ENCODE data around the gene TPD52L1. TPM values are rescaled to one million over a fixed set of nuclear protein-coding genes. Genes with fewer than 3 reads are reported as not detected.

The TPD52L1 gene
- total RNA-seq, 1 experiment from 2014 or later = 12.4 TPM

DNA sequence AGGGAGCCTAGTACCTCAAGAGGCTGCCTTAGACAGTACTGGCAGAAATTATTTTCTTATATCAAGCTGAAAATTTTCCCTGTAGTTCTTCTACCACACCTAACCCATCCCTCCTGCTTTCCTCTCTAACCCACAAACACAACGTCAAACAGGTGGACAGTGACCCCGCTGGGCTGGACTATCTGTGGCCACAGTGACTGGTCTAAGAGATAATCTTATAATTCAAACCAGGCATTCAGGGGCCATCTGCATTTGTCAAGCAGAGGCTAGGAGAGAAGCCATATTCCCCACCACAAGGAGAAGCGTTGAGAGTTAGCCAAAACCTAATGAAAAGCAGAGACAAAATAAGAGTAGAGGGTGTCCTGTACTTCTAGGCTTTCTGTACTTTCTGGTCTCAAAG, 140.0 kb downstream of the TPD52L1 start:
- ATAC-seq = no peak
- Mint-ChIP-seq H3K9me3 (peaks cover 4% of the 10 kb centered on the region; the same call in 1 of the 2 replicates), H3K4me1 (no peaks in the 10 kb centered on the region), H3K4me3 (no peak overlapping the region), H3K27ac (no peak overlapping the region), H3K36me3 (peaks cover 40% of the 10 kb centered on the region), H3K27me3 (ENCODE audit: low read depth) (no peaks in the 10 kb centered on the region)
- no peak for DNase-seq (ENCODE audit: low spot score)
- ChIA-PET POLR2A (no interaction called here), CTCF (no interaction called here)
- no peak for TF ChIP-seq ZNF138 (CRISPR knock-in tag; conservative IDR thresholded peaks at IDR 0.05)
- TF ChIP-seq ZNF671 (CRISPR knock-in tag; IDR thresholded peaks at IDR 0.05) = no peak
- TF ChIP-seq MYBL2 (CRISPR knock-in tag; IDR thresholded peaks at IDR 0.05) = no peak
- TF ChIP-seq, protein P1, sequence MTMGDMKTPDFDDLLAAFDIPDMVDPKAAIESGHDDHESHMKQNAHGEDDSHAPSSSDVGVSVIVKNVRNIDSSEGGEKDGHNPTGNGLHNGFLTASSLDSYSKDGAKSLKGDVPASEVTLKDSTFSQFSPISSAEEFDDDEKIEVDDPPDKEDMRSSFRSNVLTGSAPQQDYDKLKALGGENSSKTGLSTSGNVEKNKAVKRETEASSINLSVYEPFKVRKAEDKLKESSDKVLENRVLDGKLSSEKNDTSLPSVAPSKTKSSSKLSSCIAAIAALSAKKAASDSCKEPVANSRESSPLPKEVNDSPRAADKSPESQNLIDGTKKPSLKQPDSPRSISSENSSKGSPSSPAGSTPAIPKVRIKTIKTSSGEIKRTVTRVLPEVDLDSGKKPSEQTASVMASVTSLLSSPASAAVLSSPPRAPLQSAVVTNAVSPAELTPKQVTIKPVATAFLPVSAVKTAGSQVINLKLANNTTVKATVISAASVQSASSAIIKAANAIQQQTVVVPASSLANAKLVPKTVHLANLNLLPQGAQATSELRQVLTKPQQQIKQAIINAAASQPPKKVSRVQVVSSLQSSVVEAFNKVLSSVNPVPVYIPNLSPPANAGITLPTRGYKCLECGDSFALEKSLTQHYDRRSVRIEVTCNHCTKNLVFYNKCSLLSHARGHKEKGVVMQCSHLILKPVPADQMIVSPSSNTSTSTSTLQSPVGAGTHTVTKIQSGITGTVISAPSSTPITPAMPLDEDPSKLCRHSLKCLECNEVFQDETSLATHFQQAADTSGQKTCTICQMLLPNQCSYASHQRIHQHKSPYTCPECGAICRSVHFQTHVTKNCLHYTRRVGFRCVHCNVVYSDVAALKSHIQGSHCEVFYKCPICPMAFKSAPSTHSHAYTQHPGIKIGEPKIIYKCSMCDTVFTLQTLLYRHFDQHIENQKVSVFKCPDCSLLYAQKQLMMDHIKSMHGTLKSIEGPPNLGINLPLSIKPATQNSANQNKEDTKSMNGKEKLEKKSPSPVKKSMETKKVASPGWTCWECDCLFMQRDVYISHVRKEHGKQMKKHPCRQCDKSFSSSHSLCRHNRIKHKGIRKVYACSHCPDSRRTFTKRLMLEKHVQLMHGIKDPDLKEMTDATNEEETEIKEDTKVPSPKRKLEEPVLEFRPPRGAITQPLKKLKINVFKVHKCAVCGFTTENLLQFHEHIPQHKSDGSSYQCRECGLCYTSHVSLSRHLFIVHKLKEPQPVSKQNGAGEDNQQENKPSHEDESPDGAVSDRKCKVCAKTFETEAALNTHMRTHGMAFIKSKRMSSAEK (CRISPR knock-in tag; IDR thresholded peaks at IDR 0.05; ENCODE audit: borderline replicate concordance) = no peak
- TF ChIP-seq CBFB (CRISPR knock-in tag; IDR thresholded peaks at IDR 0.05; ENCODE audit: low read depth) = no peak
- TF ChIP-seq NFATC4 (CRISPR knock-in tag; IDR thresholded peaks at IDR 0.05) = no peak
- no peak for TF ChIP-seq EMX1 (CRISPR knock-in tag; IDR thresholded peaks at IDR 0.05)
- TF ChIP-seq SMAD3 (CRISPR knock-in tag; IDR thresholded peaks at IDR 0.05; ENCODE audit: borderline replicate concordance) = no peak
- TF ChIP-seq, protein P2, sequence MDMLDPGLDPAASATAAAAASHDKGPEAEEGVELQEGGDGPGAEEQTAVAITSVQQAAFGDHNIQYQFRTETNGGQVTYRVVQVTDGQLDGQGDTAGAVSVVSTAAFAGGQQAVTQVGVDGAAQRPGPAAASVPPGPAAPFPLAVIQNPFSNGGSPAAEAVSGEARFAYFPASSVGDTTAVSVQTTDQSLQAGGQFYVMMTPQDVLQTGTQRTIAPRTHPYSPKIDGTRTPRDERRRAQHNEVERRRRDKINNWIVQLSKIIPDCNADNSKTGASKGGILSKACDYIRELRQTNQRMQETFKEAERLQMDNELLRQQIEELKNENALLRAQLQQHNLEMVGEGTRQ (CRISPR knock-in tag; IDR thresholded peaks at IDR 0.05) = no peak
- TF ChIP-seq, protein P3, sequence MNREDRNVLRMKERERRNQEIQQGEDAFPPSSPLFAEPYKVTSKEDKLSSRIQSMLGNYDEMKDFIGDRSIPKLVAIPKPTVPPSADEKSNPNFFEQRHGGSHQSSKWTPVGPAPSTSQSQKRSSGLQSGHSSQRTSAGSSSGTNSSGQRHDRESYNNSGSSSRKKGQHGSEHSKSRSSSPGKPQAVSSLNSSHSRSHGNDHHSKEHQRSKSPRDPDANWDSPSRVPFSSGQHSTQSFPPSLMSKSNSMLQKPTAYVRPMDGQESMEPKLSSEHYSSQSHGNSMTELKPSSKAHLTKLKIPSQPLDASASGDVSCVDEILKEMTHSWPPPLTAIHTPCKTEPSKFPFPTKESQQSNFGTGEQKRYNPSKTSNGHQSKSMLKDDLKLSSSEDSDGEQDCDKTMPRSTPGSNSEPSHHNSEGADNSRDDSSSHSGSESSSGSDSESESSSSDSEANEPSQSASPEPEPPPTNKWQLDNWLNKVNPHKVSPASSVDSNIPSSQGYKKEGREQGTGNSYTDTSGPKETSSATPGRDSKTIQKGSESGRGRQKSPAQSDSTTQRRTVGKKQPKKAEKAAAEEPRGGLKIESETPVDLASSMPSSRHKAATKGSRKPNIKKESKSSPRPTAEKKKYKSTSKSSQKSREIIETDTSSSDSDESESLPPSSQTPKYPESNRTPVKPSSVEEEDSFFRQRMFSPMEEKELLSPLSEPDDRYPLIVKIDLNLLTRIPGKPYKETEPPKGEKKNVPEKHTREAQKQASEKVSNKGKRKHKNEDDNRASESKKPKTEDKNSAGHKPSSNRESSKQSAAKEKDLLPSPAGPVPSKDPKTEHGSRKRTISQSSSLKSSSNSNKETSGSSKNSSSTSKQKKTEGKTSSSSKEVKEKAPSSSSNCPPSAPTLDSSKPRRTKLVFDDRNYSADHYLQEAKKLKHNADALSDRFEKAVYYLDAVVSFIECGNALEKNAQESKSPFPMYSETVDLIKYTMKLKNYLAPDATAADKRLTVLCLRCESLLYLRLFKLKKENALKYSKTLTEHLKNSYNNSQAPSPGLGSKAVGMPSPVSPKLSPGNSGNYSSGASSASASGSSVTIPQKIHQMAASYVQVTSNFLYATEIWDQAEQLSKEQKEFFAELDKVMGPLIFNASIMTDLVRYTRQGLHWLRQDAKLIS (CRISPR knock-in tag; IDR thresholded peaks at IDR 0.05; ENCODE audit: borderline replicate concordance) = no peak

DNA sequence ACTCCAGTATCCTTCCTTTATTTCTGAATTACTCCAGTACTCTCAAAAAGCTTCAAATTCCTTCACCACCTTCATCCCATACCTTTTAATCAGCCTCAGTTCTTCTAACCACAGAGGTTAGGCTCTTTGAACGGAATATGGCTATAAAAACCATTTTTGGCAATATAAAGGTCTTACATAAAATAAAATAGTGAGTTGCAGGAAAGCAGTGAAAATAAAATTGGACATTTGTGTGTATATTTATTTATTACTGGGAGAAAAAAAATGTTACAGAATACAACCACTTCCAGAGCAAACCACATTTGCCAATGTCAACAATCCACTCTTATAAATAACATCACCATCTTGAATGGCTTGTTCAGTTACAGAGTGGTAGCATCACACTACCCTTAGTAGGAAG, 140.5 kb downstream of the TPD52L1 start:
- POLR2A ChIA-PET = no interaction called here
- ATAC-seq (no peak), DNase-seq (ENCODE audit: low spot score) (no peak)
- no peaks in the 10 kb centered on the region for H3K4me1 Mint-ChIP-seq
- CTCF ChIA-PET = no interaction called here
- H3K27me3 Mint-ChIP-seq (ENCODE audit: low read depth) = no peaks in the 10 kb centered on the region
- no peak overlapping the region for H3K4me3 Mint-ChIP-seq
- H3K9me3 Mint-ChIP-seq = peaks cover 4% of the 10 kb centered on the region; the same call in 1 of the 2 replicates
- H3K36me3 Mint-ChIP-seq = peaks cover 40% of the 10 kb centered on the region
- no peak overlapping the region for H3K27ac Mint-ChIP-seq
- TF ChIP-seq, protein P4, sequence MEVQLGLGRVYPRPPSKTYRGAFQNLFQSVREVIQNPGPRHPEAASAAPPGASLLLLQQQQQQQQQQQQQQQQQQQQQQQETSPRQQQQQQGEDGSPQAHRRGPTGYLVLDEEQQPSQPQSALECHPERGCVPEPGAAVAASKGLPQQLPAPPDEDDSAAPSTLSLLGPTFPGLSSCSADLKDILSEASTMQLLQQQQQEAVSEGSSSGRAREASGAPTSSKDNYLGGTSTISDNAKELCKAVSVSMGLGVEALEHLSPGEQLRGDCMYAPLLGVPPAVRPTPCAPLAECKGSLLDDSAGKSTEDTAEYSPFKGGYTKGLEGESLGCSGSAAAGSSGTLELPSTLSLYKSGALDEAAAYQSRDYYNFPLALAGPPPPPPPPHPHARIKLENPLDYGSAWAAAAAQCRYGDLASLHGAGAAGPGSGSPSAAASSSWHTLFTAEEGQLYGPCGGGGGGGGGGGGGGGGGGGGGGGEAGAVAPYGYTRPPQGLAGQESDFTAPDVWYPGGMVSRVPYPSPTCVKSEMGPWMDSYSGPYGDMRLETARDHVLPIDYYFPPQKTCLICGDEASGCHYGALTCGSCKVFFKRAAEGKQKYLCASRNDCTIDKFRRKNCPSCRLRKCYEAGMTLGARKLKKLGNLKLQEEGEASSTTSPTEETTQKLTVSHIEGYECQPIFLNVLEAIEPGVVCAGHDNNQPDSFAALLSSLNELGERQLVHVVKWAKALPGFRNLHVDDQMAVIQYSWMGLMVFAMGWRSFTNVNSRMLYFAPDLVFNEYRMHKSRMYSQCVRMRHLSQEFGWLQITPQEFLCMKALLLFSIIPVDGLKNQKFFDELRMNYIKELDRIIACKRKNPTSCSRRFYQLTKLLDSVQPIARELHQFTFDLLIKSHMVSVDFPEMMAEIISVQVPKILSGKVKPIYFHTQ (CRISPR knock-in tag; IDR thresholded peaks at IDR 0.05) = no peak
- TF ChIP-seq, protein P5, sequence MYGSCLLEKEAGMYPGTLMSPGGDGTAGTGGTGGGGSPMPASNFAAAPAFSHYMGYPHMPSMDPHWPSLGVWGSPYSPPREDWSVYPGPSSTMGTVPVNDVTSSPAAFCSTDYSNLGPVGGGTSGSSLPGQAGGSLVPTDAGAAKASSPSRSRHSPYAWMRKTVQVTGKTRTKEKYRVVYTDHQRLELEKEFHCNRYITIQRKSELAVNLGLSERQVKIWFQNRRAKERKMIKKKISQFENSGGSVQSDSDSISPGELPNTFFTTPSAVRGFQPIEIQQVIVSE (CRISPR knock-in tag; IDR thresholded peaks at IDR 0.05; ENCODE audit: borderline replicate concordance) = no peak
- TF ChIP-seq, protein P6, sequence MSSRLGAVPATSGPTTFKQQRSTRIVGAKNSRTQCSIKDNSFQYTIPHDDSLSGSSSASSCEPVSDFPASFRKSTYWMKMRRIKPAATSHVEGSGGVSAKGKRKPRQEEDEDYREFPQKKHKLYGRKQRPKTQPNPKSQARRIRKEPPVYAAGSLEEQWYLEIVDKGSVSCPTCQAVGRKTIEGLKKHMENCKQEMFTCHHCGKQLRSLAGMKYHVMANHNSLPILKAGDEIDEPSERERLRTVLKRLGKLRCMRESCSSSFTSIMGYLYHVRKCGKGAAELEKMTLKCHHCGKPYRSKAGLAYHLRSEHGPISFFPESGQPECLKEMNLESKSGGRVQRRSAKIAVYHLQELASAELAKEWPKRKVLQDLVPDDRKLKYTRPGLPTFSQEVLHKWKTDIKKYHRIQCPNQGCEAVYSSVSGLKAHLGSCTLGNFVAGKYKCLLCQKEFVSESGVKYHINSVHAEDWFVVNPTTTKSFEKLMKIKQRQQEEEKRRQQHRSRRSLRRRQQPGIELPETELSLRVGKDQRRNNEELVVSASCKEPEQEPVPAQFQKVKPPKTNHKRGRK (CRISPR knock-in tag; IDR thresholded peaks at IDR 0.05; ENCODE audit: borderline replicate concordance) = no peak
- no peak for TF ChIP-seq ZNF671 (CRISPR knock-in tag; IDR thresholded peaks at IDR 0.05)
- no peak for TF ChIP-seq CREB1 (CRISPR knock-in tag; IDR thresholded peaks at IDR 0.05)
- TF ChIP-seq, protein P7, sequence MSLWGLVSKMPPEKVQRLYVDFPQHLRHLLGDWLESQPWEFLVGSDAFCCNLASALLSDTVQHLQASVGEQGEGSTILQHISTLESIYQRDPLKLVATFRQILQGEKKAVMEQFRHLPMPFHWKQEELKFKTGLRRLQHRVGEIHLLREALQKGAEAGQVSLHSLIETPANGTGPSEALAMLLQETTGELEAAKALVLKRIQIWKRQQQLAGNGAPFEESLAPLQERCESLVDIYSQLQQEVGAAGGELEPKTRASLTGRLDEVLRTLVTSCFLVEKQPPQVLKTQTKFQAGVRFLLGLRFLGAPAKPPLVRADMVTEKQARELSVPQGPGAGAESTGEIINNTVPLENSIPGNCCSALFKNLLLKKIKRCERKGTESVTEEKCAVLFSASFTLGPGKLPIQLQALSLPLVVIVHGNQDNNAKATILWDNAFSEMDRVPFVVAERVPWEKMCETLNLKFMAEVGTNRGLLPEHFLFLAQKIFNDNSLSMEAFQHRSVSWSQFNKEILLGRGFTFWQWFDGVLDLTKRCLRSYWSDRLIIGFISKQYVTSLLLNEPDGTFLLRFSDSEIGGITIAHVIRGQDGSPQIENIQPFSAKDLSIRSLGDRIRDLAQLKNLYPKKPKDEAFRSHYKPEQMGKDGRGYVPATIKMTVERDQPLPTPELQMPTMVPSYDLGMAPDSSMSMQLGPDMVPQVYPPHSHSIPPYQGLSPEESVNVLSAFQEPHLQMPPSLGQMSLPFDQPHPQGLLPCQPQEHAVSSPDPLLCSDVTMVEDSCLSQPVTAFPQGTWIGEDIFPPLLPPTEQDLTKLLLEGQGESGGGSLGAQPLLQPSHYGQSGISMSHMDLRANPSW (CRISPR knock-in tag; conservative IDR thresholded peaks at IDR 0.05; ENCODE audit: low read depth) = no peak
- TF ChIP-seq, protein P8, sequence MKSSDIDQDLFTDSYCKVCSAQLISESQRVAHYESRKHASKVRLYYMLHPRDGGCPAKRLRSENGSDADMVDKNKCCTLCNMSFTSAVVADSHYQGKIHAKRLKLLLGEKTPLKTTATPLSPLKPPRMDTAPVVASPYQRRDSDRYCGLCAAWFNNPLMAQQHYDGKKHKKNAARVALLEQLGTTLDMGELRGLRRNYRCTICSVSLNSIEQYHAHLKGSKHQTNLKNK (CRISPR knock-in tag; IDR thresholded peaks at IDR 0.05) = no peak
- no peak for TF ChIP-seq SMAD3 (CRISPR knock-in tag; IDR thresholded peaks at IDR 0.05; ENCODE audit: borderline replicate concordance)
- no peak for TF ChIP-seq ZNF232 (CRISPR knock-in tag; IDR thresholded peaks at IDR 0.05)
- no peak for TF ChIP-seq MYBL2 (CRISPR knock-in tag; IDR thresholded peaks at IDR 0.05)

Data from WTC11 (cell line).